CD4-positive, CD25-positive, alpha-beta regulatory T cell (primary cell): ENCODE measurements around the gene TSPAN3. TPM values are rescaled to one million over a fixed set of nuclear protein-coding genes. Genes with fewer than 3 reads are reported as not detected.

Experiments
- ATAC-seq, 2 donors: fragments of 150-1000 bp; cut with Tn5 transposase; one replicate each; pipeline ENCODE4 v1.10.0; 2021; ENCODE audit warnings: low read depth in 2 of 2, moderate number of reproducible peaks in 2 of 2, moderate library complexity in 1 of 2
- DNase-seq, 3 donors: peaks; one replicate each; pipeline versions ENCODE4 v3.0.0 to v3.0.0-alpha.2; 2012 to 2022; ENCODE audit warnings: mixed read lengths in 1 of 3
- H3K27ac ChIP-seq: one replicate; pipeline ENCODE4 v1.7.0; 2013; ENCODE audit warnings: mild to moderate bottlenecking, low read length; ENCODE audit not compliant: insufficient read depth, poor library complexity, severe bottlenecking
- H3K27me3 ChIP-seq: one replicate; pipeline ENCODE4 v1.7.0; 2013; ENCODE audit warnings: low read length; ENCODE audit not compliant: control insufficient read depth, insufficient read depth
- H3K36me3 ChIP-seq: one replicate; pipeline ENCODE4 v1.7.0; 2013; ENCODE audit warnings: mild to moderate bottlenecking, low read length, moderate library complexity; ENCODE audit not compliant: control insufficient read depth, insufficient read depth
- H3K4me1 ChIP-seq: 2 replicates; pipeline ENCODE4 v1.7.0; 2013; ENCODE audit warnings: mild to moderate bottlenecking, low read length; ENCODE audit not compliant: insufficient read depth, control insufficient read depth, poor library complexity, severe bottlenecking
- H3K4me3 ChIP-seq: one replicate; pipeline ENCODE4 v1.7.0; 2013; ENCODE audit warnings: low read depth, mild to moderate bottlenecking, low read length, moderate library complexity
- H3K9me3 ChIP-seq, 2 experiments: 1 replicate in 1 of 2; 2 replicates in 1 of 2; pipeline ENCODE4 v1.7.0; 2013; ENCODE audit warnings: low read length in 2 of 2, mild to moderate bottlenecking in 1 of 2, moderate library complexity in 1 of 2; ENCODE audit not compliant: control insufficient read depth in 2 of 2
- H3K27ac Mint-ChIP-seq, 3 donors: one replicate each; pipeline ENCODE4 v1.8.0; 2020 to 2022; ENCODE audit warnings: mild to moderate bottlenecking in 3 of 3, mixed read lengths in 3 of 3, moderate library complexity in 2 of 3
- H3K27me3 Mint-ChIP-seq: one replicate; pipeline ENCODE4 v1.8.0; 2022; ENCODE audit warnings: mild to moderate bottlenecking, mixed read lengths
- H3K36me3 Mint-ChIP-seq: one replicate; pipeline ENCODE4 v1.8.0; 2020; ENCODE audit warnings: mixed read lengths
- H3K4me1 Mint-ChIP-seq, 4 donors: one replicate each; pipeline ENCODE4 v1.8.0; 2020 to 2022; ENCODE audit warnings: mixed read lengths in 4 of 4, mild to moderate bottlenecking in 1 of 4
- H3K4me3 Mint-ChIP-seq, 4 donors: one replicate each; pipeline ENCODE4 v1.8.0; 2020 to 2022; ENCODE audit warnings: mild to moderate bottlenecking in 4 of 4, mixed read lengths in 4 of 4, moderate library complexity in 3 of 4
- H3K9me3 Mint-ChIP-seq, 7 donors: one replicate each; pipeline ENCODE4 v1.8.0; 2020 to 2022; ENCODE audit warnings: mixed read lengths in 7 of 7, mild to moderate bottlenecking in 3 of 7, moderate library complexity in 2 of 7
- polyA plus RNA-seq, 4 donors: library from polyadenylated mRNA; unstranded; fragments of 300-500 nt; fragmentation: Illumina TruSeq; gene quantifications; one replicate each; pipeline ENCODE4 v1.2.3, GENCODE V29; 2021
- total RNA-seq: library from RNA; stranded (reverse); gene quantifications from one replicate; pipeline ENCODE4 v1.2.3, GENCODE V29; 2022

The TSPAN3 gene
- total and polyA plus RNA-seq, 5 donors from 2014 or later = 5.4 to 31.0 (median 24.2) TPM

DNA sequence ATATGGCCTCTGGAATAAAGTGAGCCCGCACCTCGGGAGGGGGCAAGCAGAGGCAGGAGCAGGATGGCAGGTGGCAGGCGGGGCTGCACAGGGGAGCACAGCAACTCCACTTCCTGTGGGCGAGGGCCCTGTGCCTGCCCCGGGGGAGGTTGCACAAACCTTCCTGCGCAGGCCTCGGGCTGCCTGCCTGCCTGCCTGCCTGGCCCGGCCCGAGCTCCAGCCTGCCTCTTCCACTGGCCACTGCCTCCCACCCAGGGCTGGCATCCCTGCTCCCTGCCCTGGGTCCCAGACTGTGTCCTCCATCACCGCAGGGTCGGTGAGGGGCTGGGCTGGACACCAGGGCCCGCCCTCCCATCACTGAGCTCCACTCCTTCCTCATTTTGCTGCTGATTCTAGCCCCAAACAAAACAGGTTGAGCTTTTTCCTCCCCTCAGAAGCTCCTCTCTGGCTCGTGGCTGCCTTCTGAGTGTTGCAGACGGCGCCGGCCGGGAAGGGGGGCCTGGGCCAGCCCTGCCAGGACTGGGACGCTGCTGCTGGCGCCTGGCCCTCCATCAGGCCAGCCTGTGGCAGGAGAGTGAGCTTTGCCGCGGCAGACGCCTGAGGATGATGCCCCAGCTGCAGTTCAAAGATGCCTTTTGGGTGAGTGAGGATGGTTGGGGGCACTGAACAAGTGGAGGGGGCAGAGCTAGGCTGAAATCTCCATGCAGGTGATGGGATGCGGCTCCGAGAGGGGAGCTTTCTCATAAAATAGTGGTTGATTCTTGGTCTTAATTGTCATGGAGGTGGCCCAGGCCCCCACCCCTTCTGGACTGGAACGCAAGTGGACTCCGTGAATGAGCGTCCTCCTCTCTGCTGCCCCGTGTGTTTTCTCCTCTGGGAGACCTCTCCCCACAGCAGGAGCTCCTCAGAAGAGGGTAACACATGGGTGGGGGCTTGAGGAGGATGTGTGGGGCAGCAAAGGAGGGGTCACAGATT, 75.7 kb downstream of the TSPAN3 start, which contains the start of gene PSTPIP1:
PSTPIP1 (plus strand) TSS at position 156 of the 975 bp plus-strand sequence; CDS start at position 604, 448 bp downstream.
- Histone ChIP-seq H3K4me1 (peaks cover 68% of the 10 kb centered on the region), H3K4me3 (peak within 1 kb of the TSS; percentile 94), H3K9me3 (no peaks in the 10 kb centered on the region), H3K36me3 (peaks cover 5% of the 10 kb centered on the region), H3K27ac (peak within 1 kb of the TSS; percentile 87), H3K27me3 (no peaks in the 10 kb centered on the region)
- no peaks in the 10 kb centered on the region for H3K9me3 Mint-ChIP-seq
- H3K4me1 Mint-ChIP-seq = peaks cover 6 to 74% (median 33%) of the 10 kb centered on the region in 4 donors
- H3K27ac Mint-ChIP-seq = peak within 1 kb of the TSS; percentile 93 to 99 (median 96)
- H3K27me3 Mint-ChIP-seq = no peaks in the 10 kb centered on the region
- no peaks in the 10 kb centered on the region for H3K36me3 Mint-ChIP-seq
- H3K4me3 Mint-ChIP-seq = peak within 1 kb of the TSS; percentile 79 to 97 (median 94)
- DNase-seq = peak; percentile 46 to 90 (median 73)
- ATAC-seq = peak; percentile 82

DNA sequence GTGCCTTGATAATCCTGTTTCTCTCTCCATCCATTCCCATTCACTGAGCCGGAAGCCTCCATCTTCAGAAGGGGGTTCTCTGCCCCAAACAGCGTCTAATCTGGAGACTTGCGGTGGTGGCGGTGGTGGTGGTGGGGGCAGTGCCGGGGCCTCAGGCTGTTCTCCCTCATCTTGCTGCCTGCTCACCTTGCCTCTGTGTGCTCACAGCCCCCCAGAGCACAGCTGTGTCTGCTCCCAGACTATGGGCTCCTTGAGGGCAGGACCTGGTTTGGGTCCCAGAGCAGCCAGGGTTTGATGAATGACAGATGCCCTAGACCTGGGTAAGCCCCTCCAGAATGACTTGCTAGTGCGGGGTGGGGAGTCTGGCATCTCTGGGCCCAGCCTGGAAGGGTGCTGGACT, 76.4 kb downstream of the TSPAN3 start:
- no peaks in the 10 kb centered on the region for H3K36me3 Mint-ChIP-seq
- no peaks in the 10 kb centered on the region for H3K27me3 Mint-ChIP-seq
- no peaks in the 10 kb centered on the region for H3K9me3 ChIP-seq
- no peaks in the 10 kb centered on the region for H3K36me3 ChIP-seq
- H3K4me3 Mint-ChIP-seq = peak overlapping the region; percentile 79 to 97 (median 94)
- peak overlapping the region; percentile 93 to 99 (median 96) for H3K27ac Mint-ChIP-seq
- peaks cover 61% of the 10 kb centered on the region for H3K4me1 ChIP-seq
- H3K27me3 ChIP-seq = no peaks in the 10 kb centered on the region
- peak overlapping the region; percentile 87 for H3K27ac ChIP-seq
- peak overlapping the region; percentile 48 for H3K4me3 ChIP-seq
- H3K9me3 Mint-ChIP-seq = no peaks in the 10 kb centered on the region
- DNase-seq = no peak
- H3K4me1 Mint-ChIP-seq = peaks cover 6 to 70% (median 29%) of the 10 kb centered on the region in 4 donors
- no peak for ATAC-seq

DNA sequence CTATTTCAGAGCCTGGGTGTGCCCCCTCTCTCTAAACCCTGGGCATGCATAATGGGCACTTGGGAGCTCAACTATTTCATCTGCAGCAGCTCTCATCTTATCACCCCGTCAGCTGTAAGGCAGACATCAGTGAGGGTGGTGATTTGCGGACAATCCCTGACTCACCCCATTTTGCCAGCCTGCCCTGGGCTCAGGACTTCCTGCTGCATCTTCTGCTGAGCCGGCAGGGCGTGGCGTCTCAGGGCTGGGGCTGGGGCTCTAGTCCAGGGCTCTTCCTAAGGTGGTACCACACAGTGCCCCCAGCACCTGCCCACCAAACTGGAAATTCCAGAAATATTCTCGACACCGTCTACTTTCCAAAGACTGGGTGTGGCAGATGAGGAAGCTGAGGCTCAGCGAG, 76.9 kb downstream of the TSPAN3 start:
- no peaks in the 10 kb centered on the region for H3K27me3 Mint-ChIP-seq
- peaks cover 58% of the 10 kb centered on the region for H3K4me1 ChIP-seq

DNA sequence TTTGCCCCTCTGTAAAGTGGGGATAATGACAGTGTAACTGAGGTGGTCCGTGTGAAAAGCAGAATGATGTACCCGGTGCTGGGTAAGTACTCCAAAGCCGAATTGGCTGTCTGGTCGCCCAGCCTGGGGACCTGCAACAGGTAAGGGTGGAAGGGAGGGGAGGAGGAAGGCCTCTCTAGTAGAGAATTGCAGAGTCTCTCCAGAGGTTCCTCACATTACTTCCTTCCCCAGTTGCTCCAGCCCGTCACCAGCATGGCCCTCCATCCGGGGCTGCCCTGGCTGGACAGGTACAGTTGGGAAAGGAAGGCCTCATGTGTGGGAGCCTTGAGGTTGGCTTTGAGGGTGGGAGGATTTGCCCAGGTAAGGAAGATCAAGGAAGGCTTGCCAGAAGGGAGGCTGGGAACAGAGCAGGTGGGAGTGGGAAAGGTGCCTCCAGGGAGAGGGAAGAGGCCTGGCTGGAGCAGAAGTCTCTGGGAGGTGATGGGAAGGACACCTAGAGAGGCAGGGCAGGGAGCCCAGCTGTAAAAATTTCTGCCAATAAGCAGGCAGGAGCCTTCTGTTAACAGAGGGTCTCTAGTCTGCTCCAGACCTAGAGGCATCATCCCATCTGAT, 77.7 kb downstream of the TSPAN3 start:
- no peaks in the 10 kb centered on the region for H3K9me3 ChIP-seq
- no peaks in the 10 kb centered on the region for H3K9me3 Mint-ChIP-seq
- DNase-seq (no peak), ATAC-seq (no peak)
- H3K27ac Mint-ChIP-seq = peak overlapping the region; percentile 93 to 99 (median 96)
- H3K27ac ChIP-seq = peak overlapping the region; percentile 87
- peaks cover 58% of the 10 kb centered on the region for H3K4me1 ChIP-seq
- H3K36me3 Mint-ChIP-seq = no peaks in the 10 kb centered on the region
- H3K27me3 Mint-ChIP-seq = no peaks in the 10 kb centered on the region
- H3K4me3 ChIP-seq = no peak overlapping the region
- H3K27me3 ChIP-seq = no peaks in the 10 kb centered on the region
- H3K4me3 Mint-ChIP-seq = peak overlapping the region; percentile 79 to 97 (median 90)
- H3K36me3 ChIP-seq = no peaks in the 10 kb centered on the region
- peaks cover 7 to 66% (median 28%) of the 10 kb centered on the region in 4 donors for H3K4me1 Mint-ChIP-seq

More for the DNA sequence above, 76.9 kb downstream of the TSPAN3 start:
- peaks cover 6 to 66% (median 26%) of the 10 kb centered on the region in 4 donors for H3K4me1 Mint-ChIP-seq
- Histone ChIP-seq H3K27ac (peak overlapping the region; percentile 87), H3K9me3 (no peaks in the 10 kb centered on the region), H3K4me3 (peak overlapping the region; percentile 48), H3K36me3 (no peaks in the 10 kb centered on the region), H3K27me3 (no peaks in the 10 kb centered on the region)
- peak overlapping the region; percentile 79 to 97 (median 90) for H3K4me3 Mint-ChIP-seq
- ATAC-seq (peak; percentile 45 to 50), DNase-seq (peak; percentile 32 to 82 (median 38))
- peak overlapping the region; percentile 93 to 99 (median 96) for H3K27ac Mint-ChIP-seq
- H3K9me3 Mint-ChIP-seq = no peaks in the 10 kb centered on the region
- H3K36me3 Mint-ChIP-seq = no peaks in the 10 kb centered on the region

DNA sequence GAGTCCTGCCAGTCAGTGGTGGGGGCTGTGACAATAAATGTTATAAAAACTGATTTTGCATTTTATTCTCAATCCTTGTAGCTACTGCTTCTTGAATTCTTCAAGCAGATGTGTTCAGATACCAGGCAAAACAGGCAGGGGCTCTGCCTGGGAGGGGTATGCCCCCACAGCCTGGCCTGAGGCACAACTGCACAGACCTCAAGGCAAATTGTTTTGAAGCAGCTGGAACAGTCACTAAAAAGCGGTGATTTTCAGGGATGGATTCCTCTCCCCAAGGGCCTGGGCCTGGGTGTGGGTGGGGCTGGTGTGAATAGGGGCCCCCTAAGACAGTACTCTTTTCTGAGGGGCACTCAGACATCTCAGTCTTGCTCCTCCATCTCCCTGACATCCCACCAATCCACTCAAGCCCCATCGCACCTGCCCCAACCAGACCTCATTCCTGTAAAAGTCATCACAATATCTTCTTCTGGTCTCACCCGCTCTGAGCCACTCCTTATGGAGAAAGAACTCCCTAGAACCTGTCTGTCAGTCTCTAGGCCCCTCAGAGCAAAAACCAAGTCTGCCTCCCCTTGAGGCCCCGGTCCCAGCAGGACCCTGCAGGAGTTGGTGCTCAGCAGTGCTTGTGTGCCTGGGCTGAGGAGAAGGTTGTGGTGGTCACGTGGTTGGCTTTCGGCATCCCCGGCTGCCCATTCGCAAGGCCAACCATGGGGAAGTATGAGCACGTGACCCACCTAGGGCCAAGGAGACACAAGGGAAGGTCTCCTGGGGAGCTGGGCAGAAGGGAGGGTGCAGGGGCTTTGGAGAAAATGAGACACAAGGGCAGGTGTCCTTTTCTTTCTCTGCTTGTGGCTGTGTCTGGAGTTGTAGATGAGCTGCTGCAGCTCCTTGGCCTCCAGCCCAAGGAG, 78.9 kb downstream of the TSPAN3 start:
- H3K4me1 Mint-ChIP-seq = peaks cover 9 to 64% (median 22%) of the 10 kb centered on the region in 4 donors
- H3K36me3 Mint-ChIP-seq = no peaks in the 10 kb centered on the region
- H3K9me3 Mint-ChIP-seq = no peaks in the 10 kb centered on the region
- H3K36me3 ChIP-seq = no peaks in the 10 kb centered on the region
- no peak overlapping the region for H3K4me3 ChIP-seq
- H3K27ac Mint-ChIP-seq = peak overlapping the region in 2 of 3 donors; percentile 92 to 96
- H3K27ac ChIP-seq = no peak overlapping the region
- no peaks in the 10 kb centered on the region for H3K27me3 Mint-ChIP-seq
- peak overlapping the region; percentile 31 to 92 (median 60) for H3K4me3 Mint-ChIP-seq
- ATAC-seq (no peak), DNase-seq (no peak)
- H3K9me3 ChIP-seq = no peaks in the 10 kb centered on the region
- no peaks in the 10 kb centered on the region for H3K27me3 ChIP-seq
- H3K4me1 ChIP-seq = peaks cover 58% of the 10 kb centered on the region

Other genes starting within 250 kb of the TSPAN3 start
- gene SCAPER, start 165.8 kb downstream of the TSPAN3 start, total RNA-seq = 38.1 TPM
- gene SCAPER, start 165.8 kb downstream of the TSPAN3 start, polyA plus RNA-seq = 10 to 100 TPM; 13.2 to 16.9 (median 14.5) TPM
- 17.3 TPM for gene RCN2, start 139.4 kb downstream of the TSPAN3 start, total RNA-seq
- 10 to 100 TPM; 35.8 to 47.3 (median 41.6) TPM for gene RCN2, start 139.4 kb downstream of the TSPAN3 start, polyA plus RNA-seq
- 169 TPM for gene PSTPIP1, start 76.0 kb downstream of the TSPAN3 start, total RNA-seq
- 10 to 100 TPM; 41.3 to 69.2 (median 45.7) TPM for gene PSTPIP1, start 76.0 kb downstream of the TSPAN3 start, polyA plus RNA-seq